ENCODE measurements around the gene NCOA1. TPM values are rescaled to one million over a fixed set of nuclear protein-coding genes. Genes with fewer than 3 reads are reported as not detected.
"Not testable (repeated sequence)": the region's sequence is repeated elsewhere in the genome, so short reads cannot be mapped to it uniquely, and the experiment has no call there.

NCOA1 gene
- polyA plus RNA-seq, 4 donors = 38.7 to 49.8 (median 47.1) TPM

- not testable (repeated sequence) for DNase-seq (ENCODE audit: low read depth in 4 of 4, low spot score in 2 of 4)
These were observed 78.5 kb downstream of the NCOA1 start for GRCh38 chr2:24569565-24569964.

DNA sequence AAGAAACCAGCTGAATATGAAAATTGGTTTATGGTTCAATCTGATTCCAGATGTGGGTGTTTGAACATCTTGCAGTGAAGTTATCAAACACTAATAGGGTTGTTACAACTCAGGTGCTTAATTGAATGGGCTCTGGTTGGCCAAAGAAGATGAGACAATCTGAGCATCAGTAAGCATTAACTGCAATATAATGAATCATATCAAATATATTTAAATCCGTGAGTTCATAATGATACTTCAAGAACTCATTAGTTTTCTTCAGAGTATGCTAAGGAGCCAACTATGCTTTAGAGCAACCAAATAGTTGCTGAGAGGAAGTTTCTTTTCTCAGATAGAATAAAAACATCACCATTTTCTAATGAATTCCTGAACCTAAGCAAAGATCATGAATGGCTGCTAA, 79.2 kb downstream of the NCOA1 start:
- no peak for DNase-seq (ENCODE audit: low read depth in 4 of 4, low spot score in 2 of 4)

DNA sequence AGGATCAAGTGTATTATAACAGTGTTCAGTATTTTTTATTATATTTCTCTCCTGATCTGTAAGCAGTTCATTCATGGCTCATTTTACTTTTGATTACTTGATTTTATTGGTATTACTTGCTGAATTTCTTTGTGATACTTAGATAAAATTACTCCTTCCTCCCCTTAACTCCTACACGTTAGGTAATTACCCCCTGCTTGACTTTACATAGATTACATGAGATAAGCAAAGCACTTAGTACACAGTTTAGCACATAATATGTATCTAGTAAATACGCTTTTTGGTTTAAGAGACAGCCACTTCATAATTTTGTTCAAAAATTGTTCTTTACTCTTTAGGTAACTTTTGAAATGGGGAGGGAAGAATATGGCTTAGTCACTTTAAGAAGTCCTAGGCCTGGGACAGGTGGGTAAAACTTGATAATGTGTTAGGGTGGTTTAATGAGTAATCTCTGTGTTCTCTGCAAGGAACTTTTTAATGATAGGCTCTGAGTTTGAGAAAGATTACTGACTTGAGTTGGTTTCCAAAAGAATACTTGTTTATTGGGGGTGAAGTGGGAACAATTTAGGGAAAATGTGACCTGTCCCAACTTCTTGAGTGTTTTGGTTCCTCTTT, 80.9 kb downstream of the NCOA1 start:
- no peak for DNase-seq (ENCODE audit: low read depth in 4 of 4, low spot score in 2 of 4)

GRCh38 chr2:24576146-24576545, 85.1 kb downstream of the NCOA1 start:
- no peak for DNase-seq (ENCODE audit: low read depth in 4 of 4, low spot score in 2 of 4)

DNA sequence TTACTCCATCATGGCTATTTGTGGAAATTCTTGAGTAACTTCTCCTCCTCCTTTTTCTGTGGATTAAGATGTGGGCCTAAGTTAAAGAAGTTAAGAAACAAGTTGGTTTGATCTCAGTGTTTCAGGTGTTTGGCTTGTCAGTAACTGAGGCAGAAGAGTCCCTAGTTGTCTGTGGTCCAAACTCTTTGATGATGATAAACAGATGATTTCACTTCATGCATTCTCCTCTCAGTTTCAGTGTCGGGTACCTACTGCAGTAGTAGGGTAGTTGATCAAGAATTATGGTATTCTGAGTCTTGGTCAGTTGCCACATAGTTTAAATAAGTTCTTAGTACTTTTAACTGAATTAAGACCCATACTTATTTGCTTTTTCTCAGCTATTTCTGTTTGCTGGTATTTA, 85.6 kb downstream of the NCOA1 start:
- no peak for DNase-seq (ENCODE audit: low read depth in 4 of 4, low spot score in 2 of 4)

GRCh38 chr2:24577481-24577880, 86.4 kb downstream of the NCOA1 start:
- DNase-seq (ENCODE audit: low read depth in 4 of 4, low spot score in 2 of 4) = no peak

- DNase-seq (ENCODE audit: low read depth in 4 of 4, low spot score in 2 of 4) = no peak
These were observed 88.2 kb downstream of the NCOA1 start for GRCh38 chr2:24579053-24579803.

GRCh38 chr2:24580561-24580960, 89.5 kb downstream of the NCOA1 start:
- no peak for DNase-seq (ENCODE audit: low read depth in 4 of 4, low spot score in 2 of 4)

DNA sequence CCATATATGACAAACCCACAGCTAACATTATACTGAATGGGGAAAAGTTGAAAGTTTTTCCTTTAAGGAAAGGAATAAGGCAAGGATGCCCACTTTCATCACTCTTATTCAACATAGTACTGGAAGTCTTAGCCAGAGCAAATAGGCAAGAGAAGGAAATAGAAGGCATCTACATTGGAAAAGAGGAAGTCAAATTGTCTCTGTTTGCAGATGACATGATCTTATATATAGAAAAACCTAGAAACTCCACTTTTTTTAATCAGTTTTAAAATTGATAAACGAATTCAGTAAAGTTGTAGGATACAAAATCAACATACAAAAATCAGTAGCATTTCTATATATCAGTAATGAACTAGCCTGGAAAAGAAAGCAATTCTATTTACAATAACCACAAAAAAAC, 90.9 kb downstream of the NCOA1 start:
- DNase-seq (ENCODE audit: low read depth in 4 of 4, low spot score in 2 of 4) = not testable (repeated sequence)

DNA sequence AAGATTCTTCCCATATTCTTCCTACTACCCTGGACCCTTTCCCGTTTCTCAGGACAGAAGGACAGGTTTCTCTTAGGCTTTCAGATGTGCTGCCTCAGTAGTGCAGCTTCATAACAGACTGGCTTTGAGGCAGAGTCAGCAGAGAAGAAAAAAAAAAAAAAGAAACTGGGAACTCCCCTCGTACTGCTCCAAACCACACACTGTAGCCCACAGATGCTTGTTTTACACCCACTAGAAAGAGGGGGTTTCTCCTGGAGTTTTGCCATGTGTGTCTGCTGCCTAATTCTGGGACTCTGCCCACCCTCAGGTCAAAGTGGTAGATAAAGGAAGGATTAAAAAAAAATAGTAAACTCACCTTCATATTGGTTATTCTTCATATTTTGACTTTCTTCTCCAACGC, 95.9 kb downstream of the NCOA1 start:
- no peak for DNase-seq (ENCODE audit: low read depth in 4 of 4, low spot score in 2 of 4)

DNA sequence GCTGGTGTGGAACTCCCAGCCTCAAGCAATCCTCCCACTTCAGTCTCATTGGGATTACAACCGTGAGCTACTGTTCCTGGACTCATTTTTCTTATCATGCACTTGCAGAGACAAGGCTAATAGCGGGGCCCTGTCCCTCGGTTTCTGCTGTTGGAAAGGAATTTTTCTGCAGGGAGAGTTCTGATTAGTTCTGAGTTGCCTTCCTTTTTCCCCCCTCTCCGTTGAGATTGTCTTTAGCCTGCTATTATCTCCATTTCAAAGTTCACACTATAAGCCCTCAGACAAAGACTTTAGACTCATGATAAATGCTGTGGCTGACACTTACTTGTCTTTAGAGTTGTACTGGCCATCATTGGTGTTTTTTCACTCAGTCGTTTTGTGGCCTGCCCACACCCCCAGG, 97.2 kb downstream of the NCOA1 start:
- DNase-seq (ENCODE audit: low read depth in 4 of 4, low spot score in 2 of 4) = no peak

- DNase-seq (ENCODE audit: low read depth in 4 of 4, low spot score in 2 of 4) = no peak
These were observed 101.5 kb downstream of the NCOA1 start for GRCh38 chr2:24592441-24593100.

DNA sequence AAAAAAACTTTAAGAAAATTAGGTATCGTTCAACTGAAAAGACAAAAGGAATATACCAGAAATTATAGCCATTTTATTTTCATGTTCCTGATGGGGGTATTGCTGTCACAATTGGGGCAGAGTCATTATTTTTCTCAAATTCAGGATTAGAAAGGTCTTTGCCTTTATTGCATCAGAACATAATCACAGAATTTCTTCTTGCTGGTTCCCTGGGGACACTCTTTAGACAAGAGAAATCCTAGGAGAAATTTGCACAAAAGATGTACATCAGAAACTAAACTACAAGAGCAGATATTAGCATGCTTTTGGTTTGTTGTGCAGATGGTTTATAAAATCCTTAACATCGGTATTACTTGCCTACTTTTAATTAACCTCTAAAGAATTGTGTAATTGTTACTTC, 103.2 kb downstream of the NCOA1 start:
- DNase-seq (ENCODE audit: low read depth in 4 of 4, low spot score in 2 of 4) = no peak

DNA sequence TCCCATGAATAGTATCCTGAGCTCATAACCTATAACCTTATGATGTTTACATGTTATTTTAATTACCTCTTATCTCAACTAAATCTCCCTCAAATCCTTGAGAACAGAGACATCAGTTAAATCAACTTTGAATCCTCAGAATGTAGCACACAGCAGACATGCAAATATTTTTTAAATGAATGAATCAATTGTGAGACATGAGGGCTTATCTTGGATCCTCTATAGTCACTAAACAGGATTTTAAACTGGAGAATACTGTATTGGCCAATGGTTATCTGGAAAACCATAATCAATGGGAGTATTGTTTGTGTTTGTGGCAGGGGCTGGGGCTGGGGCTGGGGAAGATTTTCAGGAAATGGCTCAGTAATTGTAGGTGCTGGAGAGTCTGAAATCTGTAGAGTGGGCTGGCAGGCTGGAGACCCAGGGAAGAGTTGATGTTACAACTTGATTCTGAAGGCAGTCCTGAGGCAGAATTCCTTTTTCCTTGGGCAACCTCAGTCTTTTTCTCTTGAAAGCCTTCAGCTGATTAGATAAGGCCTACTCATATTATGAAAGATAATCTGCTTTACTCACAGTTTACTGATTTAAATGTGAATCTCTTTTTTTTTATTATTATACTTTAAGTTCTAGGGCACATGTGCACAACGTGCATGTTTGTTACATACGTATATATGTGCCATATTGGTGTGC, 106.3 kb downstream of the NCOA1 start:
- no peak for DNase-seq (ENCODE audit: low read depth in 4 of 4, low spot score in 2 of 4)

DNA sequence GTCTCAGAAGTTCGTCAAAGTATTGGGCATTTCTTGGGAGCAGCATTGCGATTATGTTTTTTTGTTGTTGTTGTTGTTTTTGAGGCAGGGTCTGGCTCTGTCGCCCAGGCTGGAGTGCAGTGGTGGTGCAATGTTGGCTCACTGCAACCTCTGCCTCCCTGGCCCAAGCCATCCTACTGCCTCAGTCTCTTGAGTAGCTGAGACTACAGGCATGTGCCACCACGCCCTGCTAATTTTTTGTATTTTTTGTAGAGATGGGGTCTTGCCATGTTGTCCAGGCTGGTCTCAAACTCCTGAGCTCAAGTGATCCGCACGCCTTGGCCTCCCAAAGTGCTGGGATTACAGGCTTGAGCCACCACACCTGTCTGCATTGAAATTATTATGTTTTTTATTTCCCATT, 109.1 kb downstream of the NCOA1 start:
- DNase-seq (ENCODE audit: low read depth in 4 of 4, low spot score in 2 of 4) = not testable (repeated sequence)

GRCh38 chr2:24611631-24612030, 120.6 kb downstream of the NCOA1 start:
- DNase-seq (ENCODE audit: low read depth in 4 of 4, low spot score in 2 of 4) = no peak

GRCh38 chr2:24613154-24613814, 122.2 kb downstream of the NCOA1 start:
- DNase-seq (ENCODE audit: low read depth in 4 of 4, low spot score in 2 of 4) = no peak

DNA sequence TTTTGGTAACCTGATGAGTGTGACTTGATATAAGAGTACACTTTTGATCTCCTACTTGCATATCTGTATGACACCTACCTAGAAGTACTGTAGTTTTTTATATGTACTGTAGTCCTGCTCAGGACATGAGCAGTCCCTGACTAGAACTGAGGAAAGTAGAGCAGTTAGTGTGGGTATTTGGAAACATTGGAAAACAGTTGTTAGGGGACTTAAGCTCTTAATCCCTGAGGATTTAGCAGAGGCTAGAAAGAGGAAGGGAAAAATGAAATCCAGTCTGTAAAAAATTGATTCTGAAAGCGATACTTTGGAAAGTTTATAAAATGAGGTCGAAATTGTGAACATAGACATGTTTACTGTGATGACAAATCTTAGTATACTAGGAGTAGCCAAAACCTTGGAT, 125.6 kb downstream of the NCOA1 start:
- DNase-seq (ENCODE audit: low read depth in 4 of 4, low spot score in 2 of 4) = no peak

DNA sequence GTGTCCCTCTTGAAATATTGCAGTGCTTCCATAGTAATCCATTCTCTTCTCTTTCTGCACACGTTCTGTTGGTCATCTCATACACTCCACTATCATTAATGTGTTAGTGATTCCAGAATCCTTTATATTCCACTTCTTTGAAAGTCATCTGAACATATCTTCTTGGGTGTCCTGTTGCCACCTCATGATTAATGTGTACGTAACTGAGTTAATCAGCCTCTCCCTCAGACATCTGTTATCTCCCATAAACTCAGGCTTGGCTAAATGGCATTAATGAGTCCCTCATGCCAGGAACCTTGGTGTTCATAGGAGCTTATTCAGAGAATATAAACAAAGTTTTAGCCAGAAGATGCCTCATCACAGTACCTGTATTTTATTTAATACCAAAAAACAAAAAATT, 126.4 kb downstream of the NCOA1 start:
- DNase-seq (ENCODE audit: low read depth in 4 of 4, low spot score in 2 of 4) = no peak

DNA sequence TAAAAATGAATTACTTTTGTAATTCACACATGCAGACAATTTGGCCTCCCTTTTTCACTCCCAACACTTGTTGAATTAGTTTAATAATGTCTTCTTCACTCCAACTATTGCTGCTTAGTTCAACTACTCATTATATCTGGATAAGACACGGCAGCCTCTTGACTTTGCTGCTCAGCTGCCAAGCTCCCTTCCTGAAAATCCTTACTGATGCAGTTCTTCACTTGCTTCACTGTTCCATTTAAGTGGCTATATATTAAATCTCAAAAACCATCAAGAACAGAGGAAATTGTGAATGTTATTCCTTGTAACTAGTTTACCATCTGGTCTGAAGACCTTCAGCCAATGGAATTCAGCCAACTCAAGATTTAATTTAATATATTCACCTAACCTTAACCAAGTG, 127.1 kb downstream of the NCOA1 start:
- DNase-seq (ENCODE audit: low read depth in 4 of 4, low spot score in 2 of 4) = no peak

- no peak for DNase-seq (ENCODE audit: low read depth in 4 of 4, low spot score in 2 of 4)
These were observed 127.6 kb downstream of the NCOA1 start for GRCh38 chr2:24618680-24619079.

Data from left renal cortex interstitium (tissue), 4 donors.